Esophagus muscularis mucosa (tissue), 4 donors: Measurements from ENCODE around the gene GPBP1. TPM values are rescaled to one million over a fixed set of nuclear protein-coding genes. Genes with fewer than 3 reads are reported as not detected.

ENCODE experiments used
- DNase-seq: peaks from one replicate; pipeline ENCODE4 v3.0.0-alpha.2; 2017; ENCODE audit errors: extremely low spot score
- H3K27ac ChIP-seq, 4 donors: fragments of 200-600 bp; sonication (generic); replicated peaks in 1 of 4; 1 replicate in 3 of 4; 2 replicates in 1 of 4; pipeline ENCODE4 v1.5.1; 2016 to 2019; ENCODE audit warnings: mild to moderate bottlenecking in 1 of 4
- H3K27me3 ChIP-seq, 4 donors: fragments of 200-600 bp; sonication (generic); one replicate each; pipeline versions ENCODE4 v1.5.1 to v1.6.0; 2016 to 2019
- H3K36me3 ChIP-seq, 4 donors: fragments of 200-600 bp; sonication (generic); one replicate each; pipeline ENCODE4 v1.5.1; 2016 to 2019
- H3K4me1 ChIP-seq, 4 donors: fragments of 200-600 bp; sonication (generic); one replicate each; pipeline ENCODE4 v1.5.1; 2016 to 2019
- H3K4me3 ChIP-seq, 4 donors: fragments of 200-600 bp; sonication (generic); 1 replicate in 2 of 4; 2 replicates in 2 of 4; pipeline ENCODE4 v1.5.1; 2016 to 2019; ENCODE audit warnings: mild to moderate bottlenecking in 4 of 4, moderate library complexity in 1 of 4
- H3K9me3 ChIP-seq, 4 donors: fragments of 200-600 bp; sonication (generic); 1 replicate in 3 of 4; 2 replicates in 1 of 4; pipeline ENCODE4 v1.5.1; 2016 to 2019
- EP300 ChIP-seq: sonication (generic); formaldehyde crosslinking; IDR thresholded peaks from one replicate; pipeline ENCODE4 v1.6.1; 2017; ENCODE audit warnings: antibody characterized with exemption
- POLR2A ChIP-seq: fragments of 450-650 bp; IDR thresholded peaks from one replicate; pipeline ENCODE4 v1.6.1; 2017; ENCODE audit warnings: antibody characterized with exemption, moderate library complexity, mild to moderate bottlenecking, low read depth
- POLR2AphosphoS5 ChIP-seq, 2 donors: sonication (generic); formaldehyde crosslinking; IDR thresholded peaks; one replicate each; pipeline ENCODE4 v1.6.1; 2017; ENCODE audit warnings: antibody characterized with exemption in 2 of 2
- WGBS: methylation state at CpG from one replicate; pipeline ENCODE4 v1.1.5; 2018; 5-methylcytosine and 5-hydroxymethylcytosine counted together
- intact Hi-C: fragments of 100-400 bp; cut with DNase I; formaldehyde crosslinking; loops from one replicate; pipeline ENCODE4 v1.15.1; 2023
- total RNA-seq, 4 donors: library from RNA; depleted of rRNA; stranded (reverse); fragments of >200 nt; gene quantifications; one replicate each; pipeline versions ENCODE4 v1.1.0 to v1.2.1, GENCODE V29; 2016
- TF ChIP-seq, protein P1 (sequence below), 3 experiments: fragments of 200-600 bp in 2 of 3; fragments of 450-650 bp in 1 of 3; sonication (generic) in 2 of 3; IDR thresholded peaks; one replicate each; pipeline ENCODE4 v1.5.1; 2017 to 2019; ENCODE audit warnings: antibody characterized with exemption in 3 of 3, mild to moderate bottlenecking in 2 of 3, moderate library complexity in 1 of 3

Gene GPBP1
- total RNA-seq, 4 donors from 2014 or later = 41.8 to 54.0 (median 48.6) TPM

DNA sequence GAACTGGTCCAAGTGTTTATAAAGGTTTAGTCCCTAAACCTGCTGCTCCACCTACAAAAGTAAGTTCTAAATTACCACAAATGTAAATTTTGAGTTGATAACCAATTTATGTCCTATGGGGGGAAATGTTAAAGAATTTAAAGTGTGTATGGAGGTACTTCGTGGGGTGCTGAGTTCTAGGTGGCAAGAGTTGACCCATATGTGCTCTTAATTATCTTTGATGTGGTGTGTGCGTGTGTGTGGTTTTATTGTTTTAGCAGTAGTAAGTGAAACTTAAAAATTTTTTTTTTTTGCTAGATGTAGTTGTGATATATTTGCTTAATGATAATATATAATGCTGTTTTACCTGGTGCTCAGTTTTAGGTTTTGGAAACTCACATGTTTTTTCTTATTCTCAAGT, 72.6 kb downstream of the GPBP1 start:
- TF ChIP-seq POLR2AphosphoS5 (IDR thresholded peaks at IDR 0.05) = no peak
- no peak for TF ChIP-seq POLR2A
- no peak for TF ChIP-seq EP300
- TF ChIP-seq, protein P1, sequence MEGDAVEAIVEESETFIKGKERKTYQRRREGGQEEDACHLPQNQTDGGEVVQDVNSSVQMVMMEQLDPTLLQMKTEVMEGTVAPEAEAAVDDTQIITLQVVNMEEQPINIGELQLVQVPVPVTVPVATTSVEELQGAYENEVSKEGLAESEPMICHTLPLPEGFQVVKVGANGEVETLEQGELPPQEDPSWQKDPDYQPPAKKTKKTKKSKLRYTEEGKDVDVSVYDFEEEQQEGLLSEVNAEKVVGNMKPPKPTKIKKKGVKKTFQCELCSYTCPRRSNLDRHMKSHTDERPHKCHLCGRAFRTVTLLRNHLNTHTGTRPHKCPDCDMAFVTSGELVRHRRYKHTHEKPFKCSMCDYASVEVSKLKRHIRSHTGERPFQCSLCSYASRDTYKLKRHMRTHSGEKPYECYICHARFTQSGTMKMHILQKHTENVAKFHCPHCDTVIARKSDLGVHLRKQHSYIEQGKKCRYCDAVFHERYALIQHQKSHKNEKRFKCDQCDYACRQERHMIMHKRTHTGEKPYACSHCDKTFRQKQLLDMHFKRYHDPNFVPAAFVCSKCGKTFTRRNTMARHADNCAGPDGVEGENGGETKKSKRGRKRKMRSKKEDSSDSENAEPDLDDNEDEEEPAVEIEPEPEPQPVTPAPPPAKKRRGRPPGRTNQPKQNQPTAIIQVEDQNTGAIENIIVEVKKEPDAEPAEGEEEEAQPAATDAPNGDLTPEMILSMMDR (IDR thresholded peaks at IDR 0.05) = no peak
- DNase-seq = no peak
- H3K36me3 ChIP-seq = peaks cover 35 to 56% (median 42%) of the 10 kb centered on the region in 4 donors
- no peaks in the 10 kb centered on the region for H3K27me3 ChIP-seq
- H3K9me3 ChIP-seq = no peaks in the 10 kb centered on the region
- no peak overlapping the region for H3K27ac ChIP-seq
- no peaks in the 10 kb centered on the region for H3K4me1 ChIP-seq
- WGBS = 96% methylated on average over 2 of the region's 2 CpGs
- no peak overlapping the region for H3K4me3 ChIP-seq
- intact Hi-C loops = no loop called here

DNA sequence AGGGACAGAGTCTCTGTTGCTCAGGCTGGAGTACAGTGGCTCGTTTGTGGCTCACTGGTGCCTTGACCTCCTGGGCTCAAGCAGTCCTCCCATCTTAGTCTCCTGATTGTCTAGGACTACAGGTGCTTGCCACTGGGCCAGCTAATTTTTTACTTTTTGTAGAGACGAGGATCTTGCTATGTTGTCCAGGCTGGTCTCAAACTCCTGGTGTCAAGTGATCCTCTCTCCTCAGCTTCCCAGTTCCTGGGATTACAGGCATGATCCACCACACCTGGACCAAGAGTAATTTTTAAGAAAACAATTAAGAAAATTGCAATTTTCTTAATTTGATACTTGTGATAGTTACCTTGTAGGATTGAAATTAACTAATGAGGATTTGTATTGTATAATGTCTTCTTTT, 73.9 kb downstream of the GPBP1 start:
- H3K4me3 ChIP-seq = no peak overlapping the region
- H3K36me3 ChIP-seq = peaks cover 38 to 67% (median 55%) of the 10 kb centered on the region in 4 donors
- DNase-seq = no peak
- no peaks in the 10 kb centered on the region for H3K4me1 ChIP-seq
- WGBS = 92% methylated on average over 2 of the region's 2 CpGs
- TF ChIP-seq EP300 (no peak), POLR2AphosphoS5 (IDR thresholded peaks at IDR 0.05) (no peak), POLR2A (no peak)
- TF ChIP-seq, protein P1 (IDR thresholded peaks at IDR 0.05) = no peak
- H3K27me3 ChIP-seq = no peaks in the 10 kb centered on the region
- intact Hi-C loops = no loop called here
- H3K27ac ChIP-seq = no peak overlapping the region
- H3K9me3 ChIP-seq = no peaks in the 10 kb centered on the region

DNA sequence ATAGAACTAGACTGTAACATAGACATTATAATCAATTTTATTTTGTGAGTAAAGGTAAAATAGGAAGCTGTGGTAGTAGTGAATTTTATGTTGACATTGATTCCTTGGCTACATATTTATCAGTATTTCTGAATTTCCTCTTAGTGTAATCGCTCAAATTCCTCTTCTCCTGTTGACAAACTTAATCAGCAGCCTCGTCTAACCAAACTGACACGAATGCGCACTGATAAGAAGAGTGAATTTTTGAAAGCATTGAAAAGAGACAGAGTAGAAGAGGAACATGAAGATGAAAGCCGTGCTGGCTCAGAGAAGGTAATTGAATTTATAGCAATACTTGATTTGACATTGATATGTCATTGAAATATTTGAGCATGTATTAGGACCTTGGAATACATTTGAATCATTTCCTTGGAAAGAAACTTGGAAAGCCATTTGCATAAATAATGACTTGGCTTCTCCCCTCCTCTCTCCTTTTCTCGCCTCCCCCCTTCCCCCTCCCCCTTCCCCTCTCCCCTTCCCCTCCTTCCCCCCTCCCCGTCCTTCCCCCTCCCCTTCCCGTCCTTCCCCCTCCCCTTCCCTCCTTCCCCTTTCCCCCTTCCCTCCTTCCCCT, 75.5 kb downstream of the GPBP1 start:
- H3K27ac ChIP-seq = no peak overlapping the region
- 89% methylated on average over 8 of the region's 8 CpGs for WGBS
- no peaks in the 10 kb centered on the region for H3K4me1 ChIP-seq
- peaks cover 38 to 80% (median 65%) of the 10 kb centered on the region in 4 donors for H3K36me3 ChIP-seq
- no peak overlapping the region for H3K4me3 ChIP-seq
- no peak for DNase-seq
- no peaks in the 10 kb centered on the region for H3K9me3 ChIP-seq
- TF ChIP-seq, protein P1 (IDR thresholded peaks at IDR 0.05) = no peak
- TF ChIP-seq POLR2AphosphoS5 (IDR thresholded peaks at IDR 0.05) = no peak
- no peaks in the 10 kb centered on the region for H3K27me3 ChIP-seq
- intact Hi-C loops = no loop called here

DNA sequence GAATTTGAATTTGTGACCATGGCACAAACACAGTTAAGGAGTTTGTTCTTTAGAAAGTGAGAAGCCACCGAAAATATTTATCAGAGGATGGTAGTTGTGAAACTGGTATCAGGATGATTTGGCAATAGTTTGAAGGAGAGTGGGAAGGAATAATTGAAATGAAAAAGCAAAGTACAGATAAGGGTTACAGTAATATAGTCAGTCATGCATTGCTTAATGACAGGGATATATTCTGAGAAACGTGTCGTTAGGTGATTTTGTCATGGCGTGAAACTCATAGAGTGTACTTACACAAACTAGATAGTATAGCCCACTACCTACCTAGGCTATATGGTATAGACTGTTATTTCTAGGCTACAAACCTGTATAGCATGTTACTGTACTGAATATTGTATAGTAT, 84.2 kb downstream of the GPBP1 start:
- intact Hi-C loops = no loop called here
- DNase-seq = no peak
- H3K27ac ChIP-seq = no peak overlapping the region
- TF ChIP-seq POLR2A (no peak), EP300 (no peak), POLR2AphosphoS5 (IDR thresholded peaks at IDR 0.05) (no peak)
- TF ChIP-seq, protein P1 (IDR thresholded peaks at IDR 0.05) = no peak
- no peaks in the 10 kb centered on the region for H3K9me3 ChIP-seq
- 89% methylated on average over 4 of the region's 4 CpGs for WGBS
- H3K4me1 ChIP-seq = peaks cover 0 to 15% (median 2%) of the 10 kb centered on the region in 4 donors
- no peak overlapping the region for H3K4me3 ChIP-seq
- peaks cover 15 to 73% (median 44%) of the 10 kb centered on the region in 4 donors for H3K36me3 ChIP-seq
- no peaks in the 10 kb centered on the region for H3K27me3 ChIP-seq

DNA sequence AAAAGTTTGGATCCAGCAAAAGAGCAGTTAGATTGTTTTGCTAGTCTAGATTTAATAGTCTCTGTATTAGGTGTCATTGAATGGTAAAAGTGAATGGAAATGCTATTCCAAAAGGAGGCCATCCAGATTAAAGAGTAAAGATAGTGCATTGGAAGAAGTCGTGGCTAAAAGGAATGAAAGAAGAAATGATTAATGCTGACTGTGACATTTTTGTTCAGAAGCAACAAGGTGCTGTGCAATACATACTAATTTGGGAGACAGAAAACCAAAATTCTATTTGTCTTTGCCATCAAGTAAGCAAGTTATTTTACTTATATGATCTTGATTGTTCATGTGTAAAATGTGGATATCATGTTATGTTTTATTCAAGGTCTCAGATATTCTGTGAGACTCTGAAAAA, 85.1 kb downstream of the GPBP1 start:
- DNase-seq = no peak
- peaks cover 0 to 15% (median 2%) of the 10 kb centered on the region in 4 donors for H3K4me1 ChIP-seq
- H3K9me3 ChIP-seq = no peaks in the 10 kb centered on the region
- TF ChIP-seq EP300 = no peak
- TF ChIP-seq POLR2AphosphoS5 (IDR thresholded peaks at IDR 0.05) = no peak
- TF ChIP-seq, protein P1 (IDR thresholded peaks at IDR 0.05) = no peak
- TF ChIP-seq POLR2A = no peak
- no peak overlapping the region for H3K27ac ChIP-seq
- no peak overlapping the region for H3K4me3 ChIP-seq
- no peaks in the 10 kb centered on the region for H3K27me3 ChIP-seq
- 63% methylated on average over 1 of the region's 1 CpG for WGBS
- intact Hi-C loops = no loop called here
- peaks cover 23 to 73% (median 48%) of the 10 kb centered on the region in 4 donors for H3K36me3 ChIP-seq
